ENCODE measurements around the gene EPB41L4B. TPM values are rescaled to one million over a fixed set of nuclear protein-coding genes. Genes with fewer than 3 reads are reported as not detected.
A peak's percentile ranks its signal among the peaks of the same experiment; 100 is the strongest.

EPB41L4B gene
- total and polyA plus RNA-seq, 8 donors = 10.3 to 17.7 (median 15.3) TPM

GRCh38 chr9:109323771-109324170 is 2.9 kb upstream of the EPB41L4B start:
- DNase-seq = no peak
- no peaks in the 10 kb centered on the region for H3K9me3 ChIP-seq
- no peaks in the 10 kb centered on the region for H3K36me3 ChIP-seq
- no peak overlapping the region for H3K27ac ChIP-seq
- no peak for ATAC-seq
- H3K4me1 ChIP-seq = peaks cover 2 to 14% of the 10 kb centered on the region in 2 donors
- no peak overlapping the region for H3K4me3 ChIP-seq
- peaks cover 10 to 55% of the 10 kb centered on the region in 2 donors for H3K27me3 ChIP-seq
- intact Hi-C loops (cut with DNase I) = no loop called here
- TF ChIP-seq, protein P1, sequence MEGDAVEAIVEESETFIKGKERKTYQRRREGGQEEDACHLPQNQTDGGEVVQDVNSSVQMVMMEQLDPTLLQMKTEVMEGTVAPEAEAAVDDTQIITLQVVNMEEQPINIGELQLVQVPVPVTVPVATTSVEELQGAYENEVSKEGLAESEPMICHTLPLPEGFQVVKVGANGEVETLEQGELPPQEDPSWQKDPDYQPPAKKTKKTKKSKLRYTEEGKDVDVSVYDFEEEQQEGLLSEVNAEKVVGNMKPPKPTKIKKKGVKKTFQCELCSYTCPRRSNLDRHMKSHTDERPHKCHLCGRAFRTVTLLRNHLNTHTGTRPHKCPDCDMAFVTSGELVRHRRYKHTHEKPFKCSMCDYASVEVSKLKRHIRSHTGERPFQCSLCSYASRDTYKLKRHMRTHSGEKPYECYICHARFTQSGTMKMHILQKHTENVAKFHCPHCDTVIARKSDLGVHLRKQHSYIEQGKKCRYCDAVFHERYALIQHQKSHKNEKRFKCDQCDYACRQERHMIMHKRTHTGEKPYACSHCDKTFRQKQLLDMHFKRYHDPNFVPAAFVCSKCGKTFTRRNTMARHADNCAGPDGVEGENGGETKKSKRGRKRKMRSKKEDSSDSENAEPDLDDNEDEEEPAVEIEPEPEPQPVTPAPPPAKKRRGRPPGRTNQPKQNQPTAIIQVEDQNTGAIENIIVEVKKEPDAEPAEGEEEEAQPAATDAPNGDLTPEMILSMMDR (IDR thresholded peaks at IDR 0.05) = no peak

DNA sequence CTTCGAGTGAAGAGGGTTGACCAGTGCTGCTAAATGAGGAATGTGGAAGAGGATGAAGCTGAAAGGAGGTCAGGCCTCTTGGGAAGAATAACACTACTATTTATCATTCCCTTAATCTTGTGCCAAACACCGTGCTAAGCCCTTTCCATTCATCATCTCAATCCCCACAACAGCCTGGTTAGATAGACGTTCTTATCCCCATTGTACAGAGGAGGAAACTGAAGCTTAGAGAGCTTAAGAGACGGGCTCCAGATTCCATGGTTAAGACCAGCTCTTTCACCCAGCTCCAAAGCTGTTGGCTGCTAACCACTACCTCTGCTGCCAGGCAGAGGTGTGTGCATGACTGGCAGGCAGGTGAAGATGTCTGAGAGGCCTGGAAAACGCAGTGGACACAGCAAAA is 868 bp upstream of the EPB41L4B start:
- DNase-seq (no peak), ATAC-seq (no peak)

GRCh38 chr9:109320331-109320741 is 523 bp downstream of the EPB41L4B start:
- DNase-seq (peak in 1 of 4 donors; percentile 79), ATAC-seq (no peak)
- Histone ChIP-seq H3K9me3 (no peaks in the 10 kb centered on the region), H3K4me1 (peaks cover 0 to 29% of the 10 kb centered on the region in 2 donors), H3K27ac (no peak overlapping the region), H3K36me3 (no peaks in the 10 kb centered on the region), H3K27me3 (peaks cover 10 to 68% of the 10 kb centered on the region in 2 donors), H3K4me3 (no peak overlapping the region)
- TF ChIP-seq, protein P1 (IDR thresholded peaks at IDR 0.05) = no peak
- intact Hi-C loops (cut with DNase I) = no loop called here

More for the DNA sequence above, 868 bp upstream of the EPB41L4B start:
- intact Hi-C loops (cut with DNase I) = no loop called here
- H3K9me3 ChIP-seq = no peaks in the 10 kb centered on the region
- peak overlapping the region in 1 of 2 donors; percentile 58 for H3K27ac ChIP-seq
- TF ChIP-seq, protein P1 (IDR thresholded peaks at IDR 0.05) = no peak
- H3K36me3 ChIP-seq = no peaks in the 10 kb centered on the region
- H3K4me3 ChIP-seq = no peak overlapping the region
- H3K4me1 ChIP-seq = peaks cover 0 to 15% of the 10 kb centered on the region in 2 donors
- peaks cover 10 to 63% of the 10 kb centered on the region in 2 donors for H3K27me3 ChIP-seq

DNA sequence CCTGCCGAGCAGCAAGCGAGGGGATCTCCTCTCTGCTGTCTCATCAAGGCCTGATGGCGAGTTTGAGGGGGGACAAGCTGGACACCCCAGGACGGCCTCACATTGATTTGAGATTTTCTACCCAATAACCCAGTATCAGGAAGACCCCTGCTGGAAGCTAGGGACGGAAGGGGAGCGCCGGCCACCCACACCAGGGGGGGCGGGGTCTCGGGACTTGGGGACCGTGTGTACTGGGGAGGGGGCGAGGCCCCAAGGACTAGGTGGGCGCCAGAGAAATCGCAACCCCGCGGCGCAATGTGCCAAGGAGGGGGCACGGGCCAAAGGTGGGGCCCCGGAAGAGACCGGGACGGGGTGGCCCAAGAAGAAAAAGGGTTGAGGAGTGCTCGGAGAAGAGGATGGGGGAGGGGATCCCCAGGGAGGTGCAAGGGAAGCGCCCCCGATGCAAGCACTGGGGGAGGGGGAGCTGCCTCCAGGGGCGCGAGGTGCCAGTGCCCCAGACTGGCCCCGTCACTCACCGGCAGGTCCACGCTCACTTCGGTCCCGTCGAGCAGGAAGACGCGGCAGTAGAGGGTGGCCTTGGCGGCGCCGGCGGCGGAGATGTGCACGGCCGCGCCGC is 1.1 kb downstream of the EPB41L4B start:
- ATAC-seq = no peak
- Histone ChIP-seq H3K4me1 (peaks cover 0 to 35% of the 10 kb centered on the region in 2 donors), H3K27me3 (peaks cover 10 to 72% of the 10 kb centered on the region in 2 donors), H3K36me3 (no peaks in the 10 kb centered on the region), H3K4me3 (peak overlapping the region; percentile 34 to 44), H3K9me3 (no peaks in the 10 kb centered on the region), H3K27ac (no peak overlapping the region)
- TF ChIP-seq, protein P1 (IDR thresholded peaks at IDR 0.05) = no peak
- peak in 1 of 4 donors; percentile 79 for DNase-seq
- intact Hi-C loops (cut with DNase I) = no loop called here

DNA sequence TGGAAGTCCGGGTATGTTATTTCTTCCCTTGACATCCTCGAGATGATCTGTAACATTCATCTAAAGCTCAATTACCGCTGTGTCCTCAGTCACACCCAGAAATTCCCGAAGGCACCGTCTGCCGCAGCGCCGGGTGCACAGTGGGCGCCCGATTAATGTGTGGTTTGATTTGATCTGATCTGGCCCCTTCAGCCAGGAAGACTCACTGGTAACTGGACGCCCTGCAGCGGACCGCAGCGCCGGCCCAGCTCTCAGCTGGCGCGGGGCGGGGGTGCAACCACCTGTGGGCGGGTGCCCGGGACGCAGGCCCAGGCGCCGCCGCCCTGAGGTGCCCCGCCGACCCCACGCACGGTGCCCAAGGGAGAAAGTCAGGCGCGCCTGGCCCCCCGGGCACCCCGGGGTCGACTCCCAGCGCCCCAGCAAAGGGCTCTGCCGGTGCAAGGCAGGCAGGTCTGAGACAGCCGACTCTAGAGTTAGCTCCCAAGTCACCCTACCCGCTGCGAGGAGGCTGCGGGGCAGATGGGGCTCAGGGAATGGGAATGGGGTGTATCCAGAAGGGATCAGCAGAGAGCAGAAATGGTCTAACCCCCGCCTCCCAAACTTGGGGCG is 1.7 kb downstream of the EPB41L4B start:
- Histone ChIP-seq H3K4me1 (peaks cover 0 to 40% of the 10 kb centered on the region in 2 donors), H3K27ac (no peak overlapping the region), H3K9me3 (no peaks in the 10 kb centered on the region), H3K27me3 (peaks cover 10 to 78% of the 10 kb centered on the region in 2 donors), H3K4me3 (peak overlapping the region; percentile 34 to 44), H3K36me3 (no peaks in the 10 kb centered on the region)
- intact Hi-C loops (cut with DNase I) = no loop called here
- DNase-seq (peak in 1 of 4 donors; percentile 84), ATAC-seq (peak; percentile 40)
- TF ChIP-seq, protein P1 (IDR thresholded peaks at IDR 0.05) = no peak

Data from left lung (tissue), 10 donors.